ENCODE data around the gene NUDT17.

- TF ChIP-seq REST (IDR thresholded peaks at IDR 0.05; ENCODE audit: insufficient read depth in 1 of 2, low read depth in 2 of 2, low read length in 2 of 2) (no peak), TAF1 (IDR thresholded peaks at IDR 0.05; ENCODE audit: borderline replicate concordance, insufficient read depth, low read length) (no peak), SIN3A (IDR thresholded peaks at IDR 0.05; ENCODE audit: borderline replicate concordance, insufficient read depth, low read length) (no peak), POLR2AphosphoS5 (IDR thresholded peaks at IDR 0.05; ENCODE audit: low read depth, low read length) (no peak)
Observed at GRCh38 chr1:145806844-145807243, 38.6 kb upstream of the NUDT17 start.
